HUES6 (cell line): ENCODE measurements around the gene ANKRD13A.

ENCODE experiments used
- H3K27ac ChIP-seq: 2 replicates; pipeline ENCODE4 v1.7.0; 2013; ENCODE audit warnings: low read depth, mild to moderate bottlenecking, low read length, inconsistent platforms
- H3K27me3 ChIP-seq: 2 replicates; pipeline ENCODE4 v1.6.1; 2013; ENCODE audit warnings: low read length; ENCODE audit not compliant: control insufficient read depth, insufficient read depth
- H3K36me3 ChIP-seq: 2 replicates; pipeline ENCODE4 v1.6.1; 2013; ENCODE audit warnings: low read length; ENCODE audit not compliant: control insufficient read depth, insufficient read depth
- H3K4me1 ChIP-seq: 2 replicates; pipeline ENCODE4 v1.6.1; 2013; ENCODE audit warnings: low read length; ENCODE audit not compliant: control insufficient read depth, insufficient read depth
- H3K4me3 ChIP-seq: 2 replicates; pipeline ENCODE4 v1.5.1; 2013; ENCODE audit warnings: low read depth, low read length
- H3K9ac ChIP-seq: one replicate; pipeline ENCODE4 v1.6.1; 2013; ENCODE audit warnings: mild to moderate bottlenecking, low read length
- H3K9me3 ChIP-seq: 2 replicates; pipeline ENCODE4 v1.6.1; 2013; ENCODE audit warnings: low read depth, low read length; ENCODE audit not compliant: control insufficient read depth, insufficient read depth

The ANKRD13A gene

GRCh38 chr12:109997393-109997792, 1.8 kb upstream of the ANKRD13A start:
- peaks cover 8% of the 10 kb centered on the region for H3K27me3 ChIP-seq
- H3K4me1 ChIP-seq: peaks cover 20% of the 10 kb centered on the region
- no peak overlapping the region for H3K4me3 ChIP-seq
- H3K9me3 ChIP-seq: no peaks in the 10 kb centered on the region
- H3K27ac ChIP-seq: no peak overlapping the region
- H3K9ac ChIP-seq: no peak overlapping the region
- no peaks in the 10 kb centered on the region for H3K36me3 ChIP-seq

GRCh38 chr12:109998241-109998903, 858 bp upstream of the ANKRD13A start:
- Histone ChIP-seq H3K4me1 (peaks cover 20% of the 10 kb centered on the region), H3K27ac (peak overlapping the region; percentile 96; the same call in 1 of the 2 replicates), H3K9me3 (no peaks in the 10 kb centered on the region), H3K9ac (peak overlapping the region; percentile 99), H3K4me3 (peak overlapping the region; percentile 86), H3K27me3 (peaks cover 8% of the 10 kb centered on the region), H3K36me3 (no peaks in the 10 kb centered on the region)

- H3K27ac ChIP-seq: no peak overlapping the region
- peak overlapping the region; percentile 86 for H3K4me3 ChIP-seq
Measured at GRCh38 chr12:109999649-109999971, 380 bp downstream of the ANKRD13A start.

GRCh38 chr12:109999983-110000505, 814 bp downstream of the ANKRD13A start:
- H3K36me3 ChIP-seq: no peaks in the 10 kb centered on the region
- H3K27ac ChIP-seq: no peak overlapping the region
- H3K4me1 ChIP-seq: peaks cover 11% of the 10 kb centered on the region
- peak overlapping the region; percentile 99 for H3K9ac ChIP-seq
- H3K9me3 ChIP-seq: no peaks in the 10 kb centered on the region
- H3K4me3 ChIP-seq: peak overlapping the region; percentile 86
- peaks cover 8% of the 10 kb centered on the region for H3K27me3 ChIP-seq

More at GRCh38 chr12:109999649-109999971, 380 bp downstream of the ANKRD13A start:
- H3K9me3 ChIP-seq: no peaks in the 10 kb centered on the region
- no peaks in the 10 kb centered on the region for H3K36me3 ChIP-seq
- peaks cover 15% of the 10 kb centered on the region for H3K4me1 ChIP-seq
- H3K27me3 ChIP-seq: peaks cover 8% of the 10 kb centered on the region
- peak overlapping the region; percentile 99 for H3K9ac ChIP-seq

- no peak overlapping the region for H3K27ac ChIP-seq
- H3K36me3 ChIP-seq: no peaks in the 10 kb centered on the region
- H3K9me3 ChIP-seq: no peaks in the 10 kb centered on the region
- peaks cover 7% of the 10 kb centered on the region for H3K4me1 ChIP-seq
- no peak overlapping the region for H3K9ac ChIP-seq
- H3K27me3 ChIP-seq: peaks cover 8% of the 10 kb centered on the region
- H3K4me3 ChIP-seq: no peak overlapping the region
Measured at GRCh38 chr12:110001596-110001995, 2.4 kb downstream of the ANKRD13A start.

GRCh38 chr12:110002676-110003515, 3.7 kb downstream of the ANKRD13A start:
- H3K36me3 ChIP-seq: no peaks in the 10 kb centered on the region
- H3K4me3 ChIP-seq: no peak overlapping the region
- no peak overlapping the region for H3K27ac ChIP-seq
- H3K27me3 ChIP-seq: peaks cover 8% of the 10 kb centered on the region
- H3K9ac ChIP-seq: no peak overlapping the region
- H3K9me3 ChIP-seq: no peaks in the 10 kb centered on the region
- peaks cover 7% of the 10 kb centered on the region for H3K4me1 ChIP-seq

- peaks cover 4% of the 10 kb centered on the region for H3K4me1 ChIP-seq
- no peak overlapping the region for H3K4me3 ChIP-seq
- no peak overlapping the region for H3K9ac ChIP-seq
- no peaks in the 10 kb centered on the region for H3K9me3 ChIP-seq
- H3K27ac ChIP-seq: no peak overlapping the region
- no peaks in the 10 kb centered on the region for H3K36me3 ChIP-seq
- H3K27me3 ChIP-seq: peaks cover 8% of the 10 kb centered on the region
Measured at GRCh38 chr12:110004598-110004997, 5.4 kb downstream of the ANKRD13A start.

- no peak overlapping the region for H3K27ac ChIP-seq
Measured at GRCh38 chr12:110005319-110005973, 6.2 kb downstream of the ANKRD13A start.

GRCh38 chr12:110006115-110006514, 6.9 kb downstream of the ANKRD13A start:
- Histone ChIP-seq H3K9ac (no peak overlapping the region), H3K9me3 (no peaks in the 10 kb centered on the region), H3K27ac (no peak overlapping the region), H3K27me3 (no peaks in the 10 kb centered on the region), H3K4me3 (no peak overlapping the region), H3K4me1 (no peaks in the 10 kb centered on the region; the same call in 1 of the 2 replicates), H3K36me3 (no peaks in the 10 kb centered on the region)

More at GRCh38 chr12:110005319-110005973, 6.2 kb downstream of the ANKRD13A start:
- Histone ChIP-seq H3K36me3 (no peaks in the 10 kb centered on the region), H3K9ac (no peak overlapping the region), H3K4me3 (no peak overlapping the region), H3K27me3 (peaks cover under 1% of the 10 kb centered on the region; the same call in 1 of the 2 replicates), H3K9me3 (no peaks in the 10 kb centered on the region), H3K4me1 (no peaks in the 10 kb centered on the region; the same call in 1 of the 2 replicates)

GRCh38 chr12:110007881-110008280, 8.7 kb downstream of the ANKRD13A start:
- H3K9ac ChIP-seq: no peak overlapping the region
- H3K27me3 ChIP-seq: no peaks in the 10 kb centered on the region
- no peaks in the 10 kb centered on the region for H3K9me3 ChIP-seq
- H3K27ac ChIP-seq: no peak overlapping the region
- no peak overlapping the region for H3K4me3 ChIP-seq
- H3K36me3 ChIP-seq: peaks cover 6% of the 10 kb centered on the region; the same call in 1 of the 2 replicates
- H3K4me1 ChIP-seq: no peaks in the 10 kb centered on the region; the same call in 1 of the 2 replicates
